Colonic mucosa (tissue), 4 donors: ENCODE results near the gene SCYL3. TPM values are rescaled to one million over a fixed set of nuclear protein-coding genes. Genes with fewer than 3 reads are reported as not detected.

Experiments
- DNase-seq: peaks from one replicate; pipeline ENCODE4 v3.0.0-alpha.2; 2020
- H3K27ac ChIP-seq: fragments of 200-600 bp; one replicate; pipeline ENCODE4 v1.8.0; 2021
- H3K27me3 ChIP-seq: fragments of 200-600 bp; one replicate; pipeline ENCODE4 v1.8.0; 2021
- H3K36me3 ChIP-seq: fragments of 200-600 bp; one replicate; pipeline ENCODE4 v1.8.0; 2021
- H3K4me1 ChIP-seq: fragments of 200-600 bp; one replicate; pipeline ENCODE4 v1.8.0; 2021; ENCODE audit warnings: mild to moderate bottlenecking
- H3K4me3 ChIP-seq: fragments of 200-600 bp; one replicate; pipeline ENCODE4 v1.8.0; 2021
- H3K9ac ChIP-seq, 2 donors: one replicate each; pipeline ENCODE4 v1.7.0; 2013; ENCODE audit warnings: control low read depth in 2 of 2, low read depth in 2 of 2, low read length in 2 of 2
- H3K9me3 ChIP-seq: fragments of 200-600 bp; one replicate; pipeline ENCODE4 v1.8.0; 2021
- CTCF ChIP-seq: fragments of 200-600 bp; IDR thresholded peaks from one replicate; pipeline ENCODE4 v1.8.0; 2022; ENCODE audit warnings: antibody characterized with exemption, mild to moderate bottlenecking
- intact Hi-C: fragments of 100-400 bp; cut with DNase I; formaldehyde crosslinking; loops from one replicate; pipeline ENCODE4 v1.14.1; 2022
- total RNA-seq, 2 donors: library from RNA; stranded (reverse); fragmentation: NEBNext Ultra II Directional in 1 of 2; extraction: Animal tissue kit (Norgen Biotek cat#: 25700) in 1 of 2; gene quantifications; one replicate each; pipeline ENCODE4 v1.2.1, GENCODE V29; 2021
- donor health status: healthy.
- donor health status: DM: no; HTN: no; CAD: no.
- donor health status: DM: no; HTN: no; CAD: no.

The SCYL3 gene
- total RNA-seq, 2 donors from 2014 or later: 11.6 to 15.8 TPM

- intact Hi-C loops: no loop called here
- no peaks in the 10 kb centered on the region for H3K9me3 ChIP-seq
- no peak overlapping the region for H3K9ac ChIP-seq
- no peaks in the 10 kb centered on the region for H3K27me3 ChIP-seq
- H3K27ac ChIP-seq: no peak overlapping the region
- TF ChIP-seq CTCF: no peak
- H3K36me3 ChIP-seq: no peaks in the 10 kb centered on the region
- H3K4me3 ChIP-seq: no peak overlapping the region
- H3K4me1 ChIP-seq: no peaks in the 10 kb centered on the region
- no peak for DNase-seq
Observed at GRCh38 chr1:169896013-169896412, 2.3 kb upstream of the SCYL3 start.

- DNase-seq: no peak
- H3K27ac ChIP-seq: peak overlapping the region; percentile 94
- H3K36me3 ChIP-seq: no peaks in the 10 kb centered on the region
- H3K27me3 ChIP-seq: no peaks in the 10 kb centered on the region
- TF ChIP-seq CTCF: no peak
- peak overlapping the region; percentile 45 to 90 for H3K9ac ChIP-seq
- peak overlapping the region; percentile 91 for H3K4me3 ChIP-seq
- H3K4me1 ChIP-seq: no peaks in the 10 kb centered on the region
- intact Hi-C loops: no loop called here
- no peaks in the 10 kb centered on the region for H3K9me3 ChIP-seq
Observed at GRCh38 chr1:169894424-169895145, 889 bp upstream of the SCYL3 start.

GRCh38 chr1:169892927-169893644 is 610 bp downstream of the SCYL3 start:
- Histone ChIP-seq H3K27me3 (no peaks in the 10 kb centered on the region), H3K9ac (peak overlapping the region; percentile 90 to 93), H3K9me3 (no peaks in the 10 kb centered on the region), H3K27ac (peak overlapping the region; percentile 94), H3K4me1 (no peaks in the 10 kb centered on the region), H3K36me3 (peaks cover 2% of the 10 kb centered on the region), H3K4me3 (peak overlapping the region; percentile 91)
- intact Hi-C loops: no loop called here
- peak; percentile 39 for DNase-seq
- TF ChIP-seq CTCF: no peak

- Histone ChIP-seq H3K36me3 (peaks cover 6% of the 10 kb centered on the region), H3K9ac (peak overlapping the region; percentile 90 to 93), H3K27ac (peak overlapping the region; percentile 94), H3K4me1 (no peaks in the 10 kb centered on the region), H3K4me3 (peak overlapping the region; percentile 91), H3K27me3 (no peaks in the 10 kb centered on the region), H3K9me3 (no peaks in the 10 kb centered on the region)
- no peak for TF ChIP-seq CTCF
- intact Hi-C loops: no loop called here
- DNase-seq: no peak
Observed at GRCh38 chr1:169892176-169892926, 1.3 kb downstream of the SCYL3 start.

GRCh38 chr1:169891539-169891885 is 2.2 kb downstream of the SCYL3 start:
- Histone ChIP-seq H3K27me3 (no peaks in the 10 kb centered on the region), H3K27ac (peak overlapping the region; percentile 94), H3K9me3 (no peaks in the 10 kb centered on the region), H3K9ac (no peak overlapping the region), H3K4me3 (no peak overlapping the region), H3K36me3 (peaks cover 6% of the 10 kb centered on the region), H3K4me1 (no peaks in the 10 kb centered on the region)
- no peak for DNase-seq
- TF ChIP-seq CTCF: no peak
- intact Hi-C loops: no loop called here
